Vagina (tissue), 2 donors: Measurements from ENCODE around the gene MAFF. TPM values are rescaled to one million over a fixed set of nuclear protein-coding genes. Genes with fewer than 3 reads are reported as not detected.
"Not testable (repeated sequence)": the region's sequence is repeated elsewhere in the genome, so short reads cannot be mapped to it uniquely, and the experiment has no call there.

Experiments used
- DNase-seq, 2 donors: peaks; one replicate each; pipeline ENCODE4 v3.0.0-alpha.2; 2017; ENCODE audit errors: extremely low spot score in 2 of 2
- H3K27ac ChIP-seq: fragments of 200-600 bp; sonication (generic); one replicate; pipeline ENCODE4 v1.5.1; 2019
- H3K27me3 ChIP-seq: fragments of 200-600 bp; sonication (generic); one replicate; pipeline ENCODE4 v1.5.1; 2019
- H3K36me3 ChIP-seq, 2 donors: fragments of 200-600 bp; sonication (generic); one replicate each; pipeline ENCODE4 v1.5.1; 2017 to 2019
- H3K4me1 ChIP-seq: fragments of 200-600 bp; sonication (generic); one replicate; pipeline ENCODE4 v1.5.1; 2019
- H3K4me3 ChIP-seq, 2 donors: fragments of 200-600 bp; sonication (generic); 1 replicate in 1 of 2; 2 replicates in 1 of 2; pipeline ENCODE4 v1.5.1; 2016 to 2019
- H3K9me3 ChIP-seq: fragments of 200-600 bp; sonication (generic); one replicate; pipeline ENCODE4 v1.5.1; 2019
- POLR2A ChIP-seq, 2 donors: fragments of 450-650 bp; IDR thresholded peaks; one replicate each; pipeline ENCODE4 v1.6.1; 2017; ENCODE audit warnings: antibody characterized with exemption in 2 of 2, mild to moderate bottlenecking in 2 of 2, moderate library complexity in 2 of 2
- POLR2AphosphoS5 ChIP-seq, 2 donors: sonication (generic); formaldehyde crosslinking; IDR thresholded peaks; one replicate each; pipeline ENCODE4 v1.9.0; 2017; ENCODE audit warnings: antibody characterized with exemption in 2 of 2, mild to moderate bottlenecking in 2 of 2, low read depth in 1 of 2; ENCODE audit not compliant: insufficient read depth in 1 of 2
- intact Hi-C: fragments of 100-400 bp; cut with DNase I; formaldehyde crosslinking; loops from one replicate; pipeline ENCODE4 v1.15.1; 2023
- total RNA-seq: library from RNA; depleted of rRNA; stranded (reverse); fragments of >200 nt; gene quantifications from one replicate; pipeline ENCODE4 v1.2.3, GENCODE V29; 2016
- TF ChIP-seq, protein P1 (sequence below), 3 experiments: fragments of 450-650 bp in 2 of 3; fragments of 200-600 bp in 1 of 3; sonication (generic) in 1 of 3; IDR thresholded peaks; one replicate each; pipeline ENCODE4 v1.5.1; 2017 to 2019; ENCODE audit warnings: antibody characterized with exemption in 3 of 3, mild to moderate bottlenecking in 2 of 3, moderate library complexity in 2 of 3

The MAFF gene
- 90.6 TPM for total RNA-seq

DNA sequence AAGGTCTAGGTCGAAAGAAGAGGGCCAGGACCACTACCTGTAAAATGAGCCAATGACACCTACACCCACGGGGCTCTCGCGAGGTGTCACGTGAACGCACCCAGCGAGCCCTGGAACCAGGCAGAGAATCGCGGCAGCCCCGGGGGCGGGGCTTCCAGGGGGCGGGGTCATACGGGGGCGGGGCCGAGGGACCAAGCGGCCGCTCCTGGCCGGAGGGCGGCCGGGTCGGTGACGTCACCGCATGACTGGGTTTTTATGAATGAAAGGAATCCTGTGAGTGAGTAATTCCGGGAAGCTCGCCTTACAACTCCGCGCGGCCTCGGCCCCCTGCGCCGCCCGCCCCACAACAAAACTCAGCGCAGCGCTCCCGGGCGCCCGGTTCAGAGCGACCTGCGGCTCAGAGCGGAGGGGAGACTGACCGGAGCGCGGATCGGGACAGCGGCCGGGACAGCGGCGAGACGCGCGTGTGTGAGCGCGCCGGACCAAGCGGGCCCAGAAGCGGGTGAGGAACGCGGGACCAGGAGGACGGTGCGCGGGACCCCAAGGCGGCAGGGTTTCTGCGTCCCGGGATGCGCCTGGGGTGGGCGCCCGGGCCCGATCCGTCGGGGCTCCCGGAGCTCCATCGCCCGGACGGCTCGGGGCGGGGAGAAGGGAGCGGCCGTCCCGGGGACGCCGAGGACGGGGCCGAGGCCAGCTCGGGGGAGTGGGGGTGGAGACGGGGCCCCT is at the start of gene MAFF:
Gene MAFF (plus strand): TSS at position 284 of the 726 bp plus-strand sequence. CDS start 11,860 bp downstream, outside the sequence.
- no peaks in the 10 kb centered on the region for H3K36me3 ChIP-seq
- intact Hi-C loops: loop anchor here (2.0 kb wide), 2 partner anchors 55 to 115 kb away; partner anchors contain the start of gene CSNK1E
- peak in 1 of 2 donors; percentile 96 for TF ChIP-seq POLR2A (IDR thresholded peaks at IDR 0.05)
- TF ChIP-seq, protein P1, sequence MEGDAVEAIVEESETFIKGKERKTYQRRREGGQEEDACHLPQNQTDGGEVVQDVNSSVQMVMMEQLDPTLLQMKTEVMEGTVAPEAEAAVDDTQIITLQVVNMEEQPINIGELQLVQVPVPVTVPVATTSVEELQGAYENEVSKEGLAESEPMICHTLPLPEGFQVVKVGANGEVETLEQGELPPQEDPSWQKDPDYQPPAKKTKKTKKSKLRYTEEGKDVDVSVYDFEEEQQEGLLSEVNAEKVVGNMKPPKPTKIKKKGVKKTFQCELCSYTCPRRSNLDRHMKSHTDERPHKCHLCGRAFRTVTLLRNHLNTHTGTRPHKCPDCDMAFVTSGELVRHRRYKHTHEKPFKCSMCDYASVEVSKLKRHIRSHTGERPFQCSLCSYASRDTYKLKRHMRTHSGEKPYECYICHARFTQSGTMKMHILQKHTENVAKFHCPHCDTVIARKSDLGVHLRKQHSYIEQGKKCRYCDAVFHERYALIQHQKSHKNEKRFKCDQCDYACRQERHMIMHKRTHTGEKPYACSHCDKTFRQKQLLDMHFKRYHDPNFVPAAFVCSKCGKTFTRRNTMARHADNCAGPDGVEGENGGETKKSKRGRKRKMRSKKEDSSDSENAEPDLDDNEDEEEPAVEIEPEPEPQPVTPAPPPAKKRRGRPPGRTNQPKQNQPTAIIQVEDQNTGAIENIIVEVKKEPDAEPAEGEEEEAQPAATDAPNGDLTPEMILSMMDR (IDR thresholded peaks at IDR 0.05): no peak
- TF ChIP-seq POLR2AphosphoS5 (IDR thresholded peaks at IDR 0.05; ENCODE audit: insufficient read depth in 1 of 2, low read depth in 1 of 2): peak; percentile 81 to 97
- H3K9me3 ChIP-seq: no peaks in the 10 kb centered on the region
- peak within 1 kb of the TSS; percentile 85 to 90 for H3K4me3 ChIP-seq
- DNase-seq: peak in 1 of 2 donors; percentile 98
- peak within 1 kb of the TSS; percentile 100 for H3K27ac ChIP-seq
- H3K4me1 ChIP-seq: peaks cover 40% of the 10 kb centered on the region
- H3K27me3 ChIP-seq: no peaks in the 10 kb centered on the region

DNA sequence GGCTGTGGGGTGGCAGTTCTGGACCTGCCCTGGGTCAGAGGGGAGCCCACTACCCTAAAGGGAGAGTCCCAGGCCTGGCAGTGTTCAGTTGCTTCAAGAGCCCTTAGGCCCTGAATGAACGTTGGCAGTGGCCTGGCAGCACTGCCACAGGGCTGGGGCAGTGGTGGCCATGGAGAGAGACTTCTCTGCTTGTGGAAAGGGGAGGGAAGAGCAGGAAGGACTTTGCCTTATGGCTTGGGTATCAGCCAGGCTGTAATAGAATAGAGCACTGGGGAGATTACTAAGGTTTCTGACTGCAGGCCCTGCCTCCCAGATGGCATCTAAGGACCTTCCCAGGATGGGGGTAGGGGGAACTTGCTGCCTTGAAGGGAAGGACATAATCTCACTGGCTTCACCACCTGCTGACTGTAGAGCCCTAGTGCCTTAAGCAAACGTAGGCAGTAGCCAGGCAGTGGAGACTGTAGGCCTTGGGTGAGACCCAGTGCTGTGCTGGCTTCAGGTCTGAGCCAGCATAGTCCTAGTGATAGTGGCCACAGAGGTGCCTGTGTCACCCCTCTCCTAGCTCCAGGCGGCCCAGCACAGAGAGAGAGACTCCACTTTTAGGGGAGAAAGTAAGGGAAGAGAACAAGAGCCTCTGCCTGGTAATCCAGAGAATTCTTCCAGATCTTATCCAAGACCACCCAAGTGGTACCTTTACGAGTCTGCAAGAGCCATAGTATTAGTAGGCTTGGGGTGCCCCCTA is 47.8 kb upstream of the MAFF start:
- intact Hi-C loops: no loop called here
- TF ChIP-seq, protein P1 (IDR thresholded peaks at IDR 0.05): no peak
- no peak for TF ChIP-seq POLR2A (IDR thresholded peaks at IDR 0.05)
- no peak for TF ChIP-seq POLR2AphosphoS5 (IDR thresholded peaks at IDR 0.05; ENCODE audit: insufficient read depth in 1 of 2, low read depth in 1 of 2)
- Histone ChIP-seq H3K36me3 (no peaks in the 10 kb centered on the region), H3K4me1 (peaks cover 7% of the 10 kb centered on the region), H3K4me3 (no peak overlapping the region), H3K9me3 (no peaks in the 10 kb centered on the region), H3K27me3 (no peaks in the 10 kb centered on the region), H3K27ac (no peak overlapping the region)
- no peak for DNase-seq

DNA sequence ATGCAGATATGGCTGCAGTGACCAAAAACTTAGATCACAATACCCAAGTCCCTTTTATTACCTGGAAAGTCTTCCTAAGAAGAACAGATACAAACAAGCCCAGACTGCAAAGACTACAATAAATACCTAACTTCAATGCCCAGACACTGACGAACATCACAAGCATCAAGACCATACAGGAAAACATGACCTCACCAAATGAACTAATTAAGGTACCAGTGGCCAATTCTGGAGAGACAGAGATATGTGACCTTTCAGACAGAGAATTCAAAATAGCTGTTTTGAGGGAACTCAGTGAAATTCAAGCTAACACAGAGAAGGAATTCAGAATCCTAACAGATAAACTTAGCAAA is 47.3 kb upstream of the MAFF start:
- H3K4me3 ChIP-seq, intact Hi-C loops, H3K4me1 ChIP-seq, H3K9me3 ChIP-seq, H3K36me3 ChIP-seq, H3K27me3 ChIP-seq, DNase-seq, H3K27ac ChIP-seq: not testable (repeated sequence)

DNA sequence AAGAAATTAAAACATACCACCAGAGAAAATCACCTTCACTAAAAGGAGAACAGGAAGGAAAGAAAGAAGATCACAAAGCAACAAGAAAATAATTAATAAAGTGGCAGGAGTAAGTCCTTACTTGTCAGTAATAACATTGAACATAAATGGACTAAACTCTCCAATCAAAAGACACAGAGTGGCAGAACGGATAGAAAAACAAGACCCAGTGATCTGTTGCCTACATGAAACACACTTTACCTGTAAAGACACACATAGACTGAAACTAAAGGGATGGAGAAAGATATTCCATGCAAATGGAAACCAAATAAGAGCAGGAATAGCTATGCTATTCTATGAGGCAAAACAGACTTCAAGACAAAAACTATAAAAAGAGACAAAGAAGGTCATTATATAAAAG is 46.1 kb upstream of the MAFF start:
- Histone ChIP-seq H3K4me3 (no peak overlapping the region), H3K27ac (no peak overlapping the region), H3K9me3 (no peaks in the 10 kb centered on the region), H3K27me3 (no peaks in the 10 kb centered on the region), H3K36me3 (no peaks in the 10 kb centered on the region), H3K4me1 (peaks cover 7% of the 10 kb centered on the region)
- TF ChIP-seq POLR2A (IDR thresholded peaks at IDR 0.05): no peak
- TF ChIP-seq, protein P1 (IDR thresholded peaks at IDR 0.05): no peak
- no peak for TF ChIP-seq POLR2AphosphoS5 (IDR thresholded peaks at IDR 0.05; ENCODE audit: insufficient read depth in 1 of 2, low read depth in 1 of 2)
- intact Hi-C loops: no loop called here
- DNase-seq: no peak

DNA sequence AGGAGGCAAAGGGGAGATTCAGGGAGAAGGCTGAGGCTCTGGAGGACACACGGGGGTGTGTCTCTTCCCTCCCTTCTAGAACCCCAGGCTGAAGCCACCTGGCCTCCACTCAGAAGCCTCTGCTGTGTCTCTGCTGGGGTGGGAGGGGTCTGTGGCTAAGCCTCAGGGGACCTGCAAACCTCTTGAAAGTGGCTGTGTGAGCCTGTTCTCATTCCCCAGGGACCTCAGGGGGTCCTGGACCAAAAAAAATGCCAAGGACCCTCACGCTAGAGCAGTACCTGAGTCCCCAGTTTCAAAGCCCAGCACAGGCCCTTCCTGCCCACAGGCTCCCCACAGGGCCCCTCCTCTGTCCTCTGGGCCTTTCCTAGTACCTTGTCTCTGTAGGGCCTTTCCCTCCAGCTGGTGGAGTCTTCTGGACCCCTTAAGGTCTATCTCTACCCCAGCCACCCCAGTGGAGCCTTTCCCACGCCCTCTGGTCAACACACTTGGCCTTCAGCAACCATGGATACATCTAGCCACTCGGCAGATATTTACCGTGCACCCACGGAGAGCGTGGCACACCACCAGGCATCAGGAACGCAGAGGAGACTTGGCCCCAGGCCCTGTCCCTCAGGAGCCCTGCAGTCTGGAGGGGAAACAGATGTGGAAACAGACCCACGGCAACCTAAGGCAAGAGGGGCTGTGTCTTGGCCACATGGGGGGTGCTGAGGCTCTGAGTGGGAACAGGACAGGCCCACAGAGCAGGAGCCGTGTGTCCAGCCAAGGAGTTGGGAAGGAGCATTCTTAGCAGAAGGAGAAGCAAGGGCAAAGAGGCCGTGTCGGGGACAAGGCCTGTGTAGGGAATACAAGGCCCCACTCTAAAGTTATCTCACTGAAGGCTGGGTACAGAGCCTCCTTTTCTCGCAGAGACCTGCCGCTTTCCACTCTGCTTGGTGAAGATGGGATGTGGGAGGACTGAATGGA is 38.6 kb upstream of the MAFF start:
- H3K27ac ChIP-seq: no peak overlapping the region
- H3K4me1 ChIP-seq: peaks cover 29% of the 10 kb centered on the region
- intact Hi-C loops: no loop called here
- no peak for DNase-seq
- no peaks in the 10 kb centered on the region for H3K36me3 ChIP-seq
- H3K9me3 ChIP-seq: no peaks in the 10 kb centered on the region
- H3K27me3 ChIP-seq: no peaks in the 10 kb centered on the region
- H3K4me3 ChIP-seq: no peak overlapping the region
- TF ChIP-seq, protein P1 (IDR thresholded peaks at IDR 0.05): no peak
- TF ChIP-seq POLR2AphosphoS5 (IDR thresholded peaks at IDR 0.05; ENCODE audit: insufficient read depth in 1 of 2, low read depth in 1 of 2) (no peak), POLR2A (IDR thresholded peaks at IDR 0.05) (no peak)
